Measurements from ENCODE around the gene POTEC.
"Not testable (repeated sequence)": the region's sequence is repeated elsewhere in the genome, so short reads cannot be mapped to it uniquely, and the experiment has no call there.

POTEC gene

GRCh38 chr18:14543446-14543964 lies at the start of gene POTEC:
TSS of gene POTEC (minus strand) at chr18:14543600. CDS start at chr18:14543146, 454 bp downstream.
- not testable (repeated sequence) for DNase-seq (ENCODE audit: low spot score)

- no peak for DNase-seq (ENCODE audit: low spot score)
Measured at GRCh38 chr18:14577971-14578370, 34.6 kb upstream of the POTEC start.

DNA sequence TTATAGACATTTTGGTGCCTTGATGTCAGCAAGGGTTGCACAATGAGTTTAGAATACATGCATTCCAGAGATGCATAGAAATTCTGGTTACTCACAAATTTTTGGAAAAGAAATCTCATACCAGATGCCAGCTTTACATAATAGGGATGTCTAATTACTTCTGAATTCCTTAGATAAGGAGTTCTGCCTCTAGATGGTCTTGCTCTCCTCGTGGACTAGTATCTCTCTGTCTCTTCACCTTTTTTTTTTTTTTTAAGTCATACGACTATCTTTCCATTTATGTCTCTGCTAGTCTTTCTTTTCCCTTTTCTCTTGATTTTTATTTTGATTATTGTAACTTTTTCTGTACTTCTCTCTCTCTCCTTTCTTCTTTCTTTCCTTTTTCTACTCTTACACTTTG lies 16.1 kb upstream of the POTEC start:
- DNase-seq (ENCODE audit: low spot score), result not testable (repeated sequence)

- not testable (repeated sequence) for DNase-seq (ENCODE audit: low spot score)
Measured at GRCh38 chr18:14531659-14532058, 11.7 kb downstream of the POTEC start.

DNA sequence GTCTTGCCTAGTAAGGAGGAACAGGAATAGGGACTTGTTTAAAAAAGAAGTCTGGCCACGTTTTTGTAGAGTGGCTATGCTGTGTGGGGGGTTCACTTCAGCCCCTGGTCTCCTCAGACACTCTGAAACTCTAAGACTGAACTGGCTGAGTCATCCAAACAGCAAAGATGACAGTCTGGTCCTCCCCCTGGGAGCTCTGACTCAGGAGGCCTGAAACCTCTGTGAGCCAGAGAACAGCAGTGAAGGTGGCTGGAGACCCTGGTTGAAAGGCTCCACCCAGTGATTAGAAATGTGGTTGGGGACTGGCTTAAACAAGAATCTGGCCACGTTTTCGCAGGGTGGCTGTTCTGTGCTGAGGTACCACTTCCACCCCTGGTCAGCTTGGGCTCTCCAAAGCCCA lies 32.7 kb downstream of the POTEC start:
- not testable (repeated sequence) for DNase-seq (ENCODE audit: low spot score)

- DNase-seq (ENCODE audit: low spot score), result not testable (repeated sequence)
Measured at GRCh38 chr18:14503691-14504090, 39.7 kb downstream of the POTEC start.

DNA sequence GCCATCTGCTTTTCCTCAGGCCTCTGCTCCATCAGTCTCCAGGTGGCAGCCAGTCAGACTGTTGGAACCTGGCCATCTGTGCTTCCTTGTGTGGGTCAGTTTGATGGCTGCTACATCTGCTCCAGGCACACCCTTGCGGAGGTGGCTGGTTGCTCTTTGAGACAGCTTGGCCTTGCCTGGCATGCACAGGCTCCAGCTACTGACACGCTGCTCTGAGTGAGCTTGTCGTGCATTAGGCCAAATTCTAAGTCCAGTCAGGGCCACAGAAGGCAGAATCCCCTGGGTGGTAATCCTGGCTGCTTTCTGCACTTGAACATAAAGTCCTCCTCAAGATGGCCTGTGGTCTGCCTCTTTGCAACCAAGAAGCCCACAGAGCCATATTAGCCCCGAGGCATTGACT lies 41.5 kb downstream of the POTEC start:
- not testable (repeated sequence) for DNase-seq (ENCODE audit: low spot score)

DNA sequence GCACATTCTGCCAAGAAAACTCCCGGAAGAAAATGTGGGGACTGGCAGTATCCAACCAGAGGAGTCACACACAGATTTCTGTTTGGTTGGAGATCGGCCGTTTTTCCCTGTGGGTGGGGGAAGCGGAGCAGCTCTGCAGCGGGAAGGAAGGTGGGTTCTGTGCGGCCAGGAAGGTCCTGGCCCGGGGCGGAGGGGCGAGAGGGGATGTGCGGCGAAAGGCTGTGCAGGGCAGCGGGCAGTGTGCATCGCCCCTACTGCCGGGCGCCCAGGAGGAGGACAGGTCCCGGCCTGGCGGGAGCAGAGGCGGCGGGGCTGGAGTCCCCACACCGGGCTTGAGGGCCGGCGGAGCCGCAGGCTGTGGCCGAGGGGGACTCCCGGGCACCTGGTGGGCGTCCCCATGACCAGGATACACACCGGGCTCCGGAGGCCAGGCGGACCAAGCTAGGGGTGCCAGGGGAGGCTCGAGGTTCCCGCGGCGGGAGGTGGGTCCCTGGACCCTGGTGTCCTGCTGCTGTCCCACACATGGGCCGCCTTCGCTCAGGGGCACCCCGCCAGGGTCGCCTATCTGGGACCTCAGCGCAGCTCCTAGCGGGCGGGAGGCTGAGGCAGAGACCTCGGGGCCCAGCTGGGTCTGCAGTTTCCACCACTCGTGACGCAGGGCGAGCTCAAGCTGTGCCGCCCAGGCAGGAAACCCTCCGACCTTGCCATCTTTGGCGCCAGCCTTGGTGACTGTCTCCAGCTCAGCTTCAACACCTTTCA lies 54.0 kb downstream of the POTEC start:
- DNase-seq (ENCODE audit: low spot score), result not testable (repeated sequence)

DNA sequence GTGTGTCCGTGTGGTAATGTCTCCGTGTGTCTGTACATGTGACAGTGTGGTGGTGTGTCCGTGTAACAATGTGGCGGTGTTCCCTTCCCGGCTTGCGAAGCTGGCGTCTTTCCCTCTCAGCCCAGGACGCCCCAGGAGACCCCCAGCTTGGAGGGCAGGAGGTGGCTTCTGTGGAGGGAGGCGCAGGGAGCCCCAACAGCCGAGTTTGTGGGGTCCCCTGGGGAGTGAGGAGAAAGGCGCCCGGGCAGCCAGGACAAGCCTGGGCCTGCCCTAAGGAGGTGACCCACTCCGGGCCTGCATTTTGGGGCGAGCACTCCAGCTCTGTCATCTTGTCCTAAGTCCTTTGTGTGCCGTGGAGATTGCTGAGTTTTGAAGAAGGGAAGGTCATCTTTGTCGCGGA lies 54.6 kb downstream of the POTEC start:
- not testable (repeated sequence) for DNase-seq (ENCODE audit: low spot score)

DNA sequence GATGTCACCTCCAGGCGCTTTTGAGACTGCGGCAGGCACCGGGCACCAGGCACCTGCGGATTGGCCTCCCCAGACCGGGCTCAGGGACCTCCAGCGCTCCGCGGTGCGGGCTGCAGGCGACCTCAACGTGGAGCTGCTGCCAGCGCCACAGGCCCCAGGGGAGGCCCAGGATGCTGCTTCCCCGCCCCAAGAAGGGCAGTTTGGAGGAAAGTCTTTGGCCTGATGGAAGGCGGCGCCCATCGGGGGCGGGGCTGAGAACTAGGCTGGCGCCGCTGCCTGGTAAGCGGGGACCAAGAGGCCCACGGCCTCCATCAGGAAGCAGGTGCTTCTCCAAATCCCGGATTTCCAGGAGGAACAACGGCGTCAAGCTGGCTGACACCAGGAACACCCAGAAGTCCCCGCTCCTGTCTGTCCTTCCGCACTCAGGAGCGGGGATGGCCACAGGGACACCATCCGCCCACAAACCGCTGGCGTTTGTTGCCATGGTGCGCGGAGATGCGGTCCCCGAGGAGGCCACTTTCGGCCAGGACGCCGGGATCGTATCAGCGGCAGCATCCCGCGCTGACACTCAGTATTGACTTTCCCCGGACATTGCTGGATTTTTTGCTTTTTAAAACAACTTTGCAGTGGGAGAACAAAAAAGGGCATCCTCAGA lies 56.3 kb downstream of the POTEC start:
- not testable (repeated sequence) for DNase-seq (ENCODE audit: low spot score)

DNA sequence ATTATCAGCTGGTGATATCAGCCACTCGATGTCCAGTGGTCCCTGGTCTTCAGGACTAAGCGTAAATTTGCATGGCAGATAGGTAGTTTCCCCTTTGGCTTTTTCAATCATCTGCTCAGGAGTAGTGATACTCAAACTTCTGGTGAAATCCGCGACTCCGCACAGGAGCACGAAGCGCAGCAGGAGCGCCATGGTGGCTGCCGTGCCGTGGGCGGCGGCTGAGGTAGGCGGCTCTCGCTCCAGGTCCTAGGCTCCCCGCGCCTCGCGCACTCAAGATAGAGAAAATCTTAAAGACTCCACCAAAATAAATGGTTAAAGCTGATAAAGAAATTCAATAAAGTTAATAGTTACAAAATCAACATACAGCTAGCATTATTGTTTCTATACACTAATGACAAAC lies 64.3 kb downstream of the POTEC start:
- DNase-seq (ENCODE audit: low spot score), result not testable (repeated sequence)

DNA sequence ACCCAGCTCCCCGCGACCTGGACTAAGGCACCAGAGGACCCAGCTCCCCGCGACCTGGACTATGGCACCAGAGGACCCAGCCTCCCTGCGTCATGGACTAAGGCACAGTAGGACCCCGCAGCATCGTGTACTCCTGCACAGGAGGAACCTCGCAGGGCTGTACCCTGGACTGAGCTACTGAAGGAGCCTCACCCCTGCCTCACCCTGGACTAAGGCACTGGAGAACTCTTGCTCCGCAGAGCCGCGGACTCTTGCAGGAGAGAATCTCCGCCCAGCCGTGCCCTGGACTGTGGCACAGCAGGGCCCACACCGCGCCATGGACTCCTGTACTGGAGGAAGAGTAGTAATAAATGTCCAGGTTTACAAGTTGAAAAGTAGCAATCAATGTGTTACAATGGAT lies 67.9 kb downstream of the POTEC start:
- DNase-seq (ENCODE audit: low spot score), result not testable (repeated sequence)

DNA sequence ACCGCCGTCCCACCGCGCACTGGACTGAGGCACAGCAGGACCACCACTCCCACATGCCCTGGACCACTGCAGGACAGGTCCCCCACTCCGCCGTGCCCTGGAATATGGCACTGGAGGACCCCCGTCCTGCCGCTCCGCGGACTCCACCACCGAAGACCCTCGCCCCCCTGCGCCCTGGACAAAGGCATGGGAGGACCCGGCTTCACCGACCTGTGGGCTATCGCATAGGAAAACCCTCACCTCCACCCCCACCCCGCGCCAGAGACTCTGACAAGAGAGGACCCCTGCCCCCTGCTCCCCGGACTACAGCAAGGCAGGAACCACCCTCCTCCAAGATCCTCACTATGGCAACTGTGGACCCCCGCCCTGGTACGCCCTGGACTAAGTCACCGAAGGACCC lies 68.6 kb downstream of the POTEC start:
- not testable (repeated sequence) for DNase-seq (ENCODE audit: low spot score)

GRCh38 chr18:14474007-14474720 lies 69.2 kb downstream of the POTEC start:
- not testable (repeated sequence) for DNase-seq (ENCODE audit: low spot score)

GRCh38 chr18:14473250-14474006 lies 70.0 kb downstream of the POTEC start:
- DNase-seq (ENCODE audit: low spot score), result not testable (repeated sequence)

GRCh38 chr18:14471286-14471685 lies 72.1 kb downstream of the POTEC start:
- DNase-seq (ENCODE audit: low spot score), result not testable (repeated sequence)

- DNase-seq (ENCODE audit: low spot score), result not testable (repeated sequence)
Measured at GRCh38 chr18:14470446-14470845, 73.0 kb downstream of the POTEC start.

- peak; percentile 24 for DNase-seq (ENCODE audit: low spot score)
Measured at GRCh38 chr18:14470046-14470445, 73.4 kb downstream of the POTEC start.

DNA sequence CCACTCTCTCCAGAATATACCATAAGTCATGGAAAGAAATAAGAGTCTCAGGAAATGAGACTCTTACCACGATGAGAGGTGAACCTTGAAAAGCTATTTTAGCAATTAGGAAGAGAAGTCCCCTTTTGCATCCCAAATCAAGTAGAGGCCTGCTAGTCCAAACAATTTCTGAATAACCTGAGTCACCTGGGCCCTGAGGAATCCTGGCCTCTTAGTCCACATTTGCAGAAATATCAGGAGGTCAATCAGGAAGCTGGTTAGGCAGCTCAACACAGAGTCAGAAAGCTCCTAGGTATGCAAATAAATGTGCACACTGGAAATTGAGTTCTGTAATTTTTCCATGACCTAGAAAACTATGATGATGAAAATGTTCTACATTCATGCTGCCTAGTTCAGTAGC lies 77.4 kb downstream of the POTEC start:
- not testable (repeated sequence) for DNase-seq (ENCODE audit: low spot score)
